ENCODE measurements around the gene USP32.

Gene USP32

DNA sequence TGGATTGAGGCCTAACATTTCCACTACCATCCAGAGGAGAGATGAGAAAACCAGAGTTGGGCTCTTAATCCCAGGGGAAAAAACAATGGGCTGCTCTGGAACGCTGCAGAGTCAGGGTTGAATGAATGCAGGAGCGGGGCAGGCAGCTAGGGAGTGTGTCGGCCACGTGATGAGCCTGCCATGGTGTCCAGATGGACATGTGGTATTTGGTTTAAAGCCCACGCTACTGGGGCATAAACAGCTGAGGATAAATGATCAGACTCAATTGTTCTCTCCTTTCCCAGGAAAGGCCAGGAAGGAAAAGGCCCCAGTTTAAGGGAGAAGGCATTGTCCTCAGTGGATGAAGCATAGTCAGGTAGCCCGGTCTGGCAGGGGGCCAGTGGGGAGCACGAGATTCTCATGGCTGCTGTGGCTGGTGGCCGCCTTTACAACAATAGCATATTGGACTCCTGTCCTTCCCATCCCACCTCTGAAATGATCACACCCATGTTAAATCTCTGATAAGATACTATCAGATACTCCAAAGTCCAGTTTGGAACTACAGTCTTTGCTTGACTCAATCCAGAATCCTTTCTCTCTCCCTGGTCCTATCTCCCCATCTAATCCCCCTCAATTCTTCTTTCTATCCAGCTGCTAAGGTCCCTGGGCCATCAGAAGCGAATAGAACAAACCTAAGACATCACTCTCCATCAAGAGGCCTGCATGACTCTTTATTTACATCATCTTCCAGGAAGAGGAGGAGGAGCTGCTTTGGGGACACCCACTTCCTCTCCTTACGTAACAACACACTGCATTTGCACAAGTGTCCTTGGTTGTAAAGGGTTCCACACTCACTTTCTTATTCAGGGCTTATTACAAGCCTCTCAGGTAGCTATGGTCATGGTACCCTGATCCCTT, 221.8 kb downstream of the USP32 start:
- no peak for DNase-seq

GRCh38 chr17:60168654-60169053, 223.3 kb downstream of the USP32 start:
- no peak for DNase-seq

- DNase-seq, result no peak
Measured at GRCh38 chr17:60167065-60167741, 224.7 kb downstream of the USP32 start.

DNA sequence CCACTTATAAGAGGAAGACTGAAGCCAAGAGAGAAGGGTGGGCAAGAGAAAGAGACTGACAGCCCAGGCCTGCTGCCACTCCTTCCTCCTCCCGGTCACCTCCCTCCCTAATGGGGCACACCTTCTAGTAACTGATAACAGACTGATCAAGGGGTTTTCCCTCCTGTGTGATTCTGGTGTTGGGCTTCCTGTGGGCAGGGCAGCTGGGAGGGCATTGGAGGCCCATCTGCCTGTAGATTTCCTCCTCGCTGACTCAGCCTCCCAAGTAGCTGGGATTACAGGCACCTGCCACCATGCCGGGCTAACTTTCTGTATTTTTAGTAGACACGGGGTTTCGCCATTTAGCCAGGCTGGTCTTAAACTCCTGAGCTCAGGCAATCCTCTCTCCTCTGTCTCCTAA, 226.0 kb downstream of the USP32 start:
- no peak for DNase-seq

DNA sequence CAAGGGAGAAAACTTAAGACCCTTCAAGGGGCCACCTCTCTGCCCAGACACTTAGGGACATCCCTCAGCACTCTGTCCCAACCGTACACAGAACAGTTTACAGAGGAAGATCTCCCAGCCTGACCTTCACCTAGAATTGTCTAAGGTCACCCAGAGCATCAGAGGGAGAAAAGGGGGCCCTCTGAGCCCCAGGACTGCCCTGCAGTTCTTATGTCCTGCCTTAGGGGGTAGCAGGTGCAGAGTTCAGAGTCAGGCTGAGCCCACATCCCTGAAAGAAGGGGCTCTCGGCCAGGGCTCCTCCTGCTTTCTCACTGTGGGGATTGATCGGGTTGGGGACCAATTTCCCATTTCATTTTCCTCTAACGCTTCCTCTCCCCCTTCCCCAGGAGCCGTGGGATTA, 226.7 kb downstream of the USP32 start:
- DNase-seq, result no peak

DNA sequence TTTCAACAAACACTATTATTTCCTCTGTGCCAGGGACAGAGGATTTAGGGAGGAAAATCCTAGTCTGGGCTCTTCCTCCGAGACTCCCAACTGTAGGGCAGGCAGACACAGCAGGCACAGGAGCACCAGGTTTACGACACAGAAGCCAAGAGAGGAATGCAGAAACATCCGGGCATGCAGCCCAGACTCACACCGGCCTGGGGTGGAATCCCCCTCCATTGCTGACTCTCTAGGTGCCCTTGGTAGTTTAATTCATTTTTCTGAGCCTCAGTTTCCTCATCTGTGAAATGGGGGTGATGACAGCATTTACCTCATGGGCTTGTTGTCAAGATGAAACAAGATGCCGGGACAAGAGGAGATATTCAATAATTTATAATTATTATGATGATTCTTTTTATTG, 227.2 kb downstream of the USP32 start:
- no peak for DNase-seq

- no peak for DNase-seq
Measured at GRCh38 chr17:60164164-60164563, 227.8 kb downstream of the USP32 start.

DNA sequence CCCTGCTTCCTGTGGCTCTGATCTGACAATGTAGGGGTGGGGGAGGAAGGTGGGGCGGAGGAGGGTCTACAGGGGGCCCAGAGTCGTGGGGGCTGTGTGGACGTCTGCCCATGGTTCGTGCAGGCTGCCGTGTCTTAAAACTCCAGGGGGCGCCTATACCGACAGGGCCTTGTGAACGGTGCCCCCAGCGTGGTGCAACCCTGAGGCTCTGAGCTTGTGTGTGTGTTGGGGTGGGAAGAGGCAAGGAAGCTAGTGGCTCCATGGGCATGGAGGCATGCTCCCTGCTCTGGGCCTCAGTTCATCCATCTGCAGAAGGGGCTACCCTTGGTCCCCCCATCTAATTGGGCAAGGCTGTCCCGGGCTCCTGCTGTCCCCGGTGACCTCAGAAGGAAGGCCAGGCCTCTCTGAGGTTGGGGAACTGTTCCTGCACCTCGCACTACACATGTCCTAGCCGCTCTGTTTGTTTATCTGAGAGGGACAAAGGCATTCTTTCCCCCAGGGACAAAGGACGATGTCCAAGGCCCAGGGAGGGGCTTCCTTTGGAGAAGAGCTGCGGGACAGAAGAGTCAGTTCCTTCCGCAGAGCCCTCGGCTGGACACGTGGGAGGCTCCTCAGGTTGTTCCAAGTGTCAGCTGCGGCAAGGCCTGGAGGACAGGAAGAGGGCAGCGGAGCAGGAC, 228.7 kb downstream of the USP32 start:
- DNase-seq, result no peak

DNA sequence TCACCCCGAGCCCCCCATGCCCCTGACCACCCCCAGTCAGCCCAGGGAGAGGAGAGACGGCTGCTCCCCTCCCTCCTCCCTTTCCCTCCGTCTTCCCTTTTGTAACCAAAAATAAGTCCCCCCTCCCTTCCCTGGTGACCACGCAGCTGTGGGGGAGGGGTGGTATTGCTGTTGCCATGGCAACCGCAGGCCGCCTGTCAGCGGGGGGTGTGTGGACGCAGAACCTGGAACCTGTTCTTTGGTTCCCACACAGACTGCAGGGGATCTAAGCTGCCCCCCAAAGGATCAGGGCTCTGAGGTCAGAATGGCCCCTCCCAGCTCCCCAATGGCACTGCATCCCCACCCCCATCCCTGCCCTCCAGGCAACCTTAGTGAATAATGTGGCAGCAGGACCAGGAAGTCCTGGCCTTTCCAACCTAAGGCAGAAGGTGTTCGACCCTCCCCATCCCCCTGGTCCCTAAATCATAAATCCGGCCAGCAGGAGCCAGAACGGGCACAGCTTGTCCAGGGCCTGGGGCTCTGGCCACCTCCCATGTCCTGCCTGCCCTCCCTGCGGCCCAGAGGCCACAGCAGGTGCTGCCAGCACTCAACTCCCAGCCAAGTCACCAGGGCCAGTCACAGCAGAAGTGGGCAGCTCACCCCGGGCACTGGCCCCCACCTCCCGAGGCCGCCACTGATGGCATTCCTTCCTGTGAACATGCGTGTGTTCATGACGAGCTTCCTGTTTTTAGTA, 230.2 kb downstream of the USP32 start:
- DNase-seq, result no peak

GRCh38 chr17:60160829-60161501, 231.0 kb downstream of the USP32 start:
- DNase-seq, result no peak

DNA sequence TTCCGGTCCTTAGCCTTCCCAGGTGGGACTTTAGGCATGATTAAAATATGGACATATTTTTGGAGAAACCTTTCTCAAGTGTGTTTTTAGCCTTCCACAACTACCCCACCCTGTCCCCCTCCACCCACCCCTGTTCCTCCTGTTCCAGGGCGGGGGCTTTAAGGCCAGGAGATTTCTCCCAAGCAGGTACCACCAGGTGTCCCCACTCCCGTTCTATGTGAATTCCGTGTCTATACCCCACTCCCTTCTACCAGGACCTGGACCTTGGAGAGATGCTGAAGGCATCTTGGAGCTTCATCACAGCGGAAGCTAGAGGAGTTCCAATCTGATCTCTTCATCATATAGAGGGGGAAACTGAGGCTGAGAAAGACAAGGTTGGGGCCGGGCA, 232.5 kb downstream of the USP32 start:
- no peak for DNase-seq

- no peak for DNase-seq
Measured at GRCh38 chr17:60158751-60159478, 233.0 kb downstream of the USP32 start.

DNA sequence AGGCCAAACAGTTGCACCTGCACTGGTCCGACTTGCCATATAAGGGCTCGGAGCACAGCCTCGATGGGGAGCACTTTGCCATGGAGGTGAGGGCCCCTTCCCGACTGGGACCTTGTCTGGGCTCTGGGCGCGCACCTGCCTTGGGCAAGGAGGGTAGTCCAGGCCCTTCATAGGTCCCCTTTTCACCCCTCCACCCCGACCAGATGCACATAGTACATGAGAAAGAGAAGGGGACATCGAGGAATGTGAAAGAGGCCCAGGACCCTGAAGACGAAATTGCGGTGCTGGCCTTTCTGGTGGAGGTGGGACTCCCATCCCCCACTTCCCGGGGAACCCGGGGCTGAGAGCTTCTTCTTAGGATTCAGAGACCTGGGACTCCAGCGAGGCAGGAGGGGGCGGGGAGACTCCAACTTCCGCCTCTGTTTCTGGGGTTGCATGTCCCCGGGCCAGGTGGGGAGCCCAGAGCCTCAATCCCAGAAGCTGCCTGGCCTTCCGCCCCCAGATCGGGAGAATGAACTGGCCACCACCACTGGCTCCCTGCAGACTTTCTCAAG, 234.4 kb downstream of the USP32 start:
- no peak for DNase-seq

DNA sequence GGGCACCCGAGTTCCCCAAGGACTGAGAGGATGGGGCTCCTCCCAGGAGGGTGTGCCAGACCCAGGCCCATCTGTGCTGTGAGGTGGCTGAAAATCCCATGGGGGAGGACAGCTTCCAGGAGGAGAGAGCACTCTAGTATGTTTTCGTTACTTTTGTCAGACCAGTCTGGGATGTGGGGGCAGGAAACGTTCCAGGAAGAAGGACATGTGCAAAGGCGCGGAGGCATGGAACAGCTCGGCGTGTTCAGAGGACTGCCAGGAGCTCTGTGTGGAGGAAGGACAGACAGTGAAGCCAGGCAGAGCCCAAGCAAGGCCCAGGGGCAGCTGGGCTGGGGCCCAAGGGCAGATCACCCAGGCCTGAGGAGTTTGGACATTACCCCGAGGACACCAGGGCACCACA, 235.2 kb downstream of the USP32 start:
- no peak for DNase-seq

DNA sequence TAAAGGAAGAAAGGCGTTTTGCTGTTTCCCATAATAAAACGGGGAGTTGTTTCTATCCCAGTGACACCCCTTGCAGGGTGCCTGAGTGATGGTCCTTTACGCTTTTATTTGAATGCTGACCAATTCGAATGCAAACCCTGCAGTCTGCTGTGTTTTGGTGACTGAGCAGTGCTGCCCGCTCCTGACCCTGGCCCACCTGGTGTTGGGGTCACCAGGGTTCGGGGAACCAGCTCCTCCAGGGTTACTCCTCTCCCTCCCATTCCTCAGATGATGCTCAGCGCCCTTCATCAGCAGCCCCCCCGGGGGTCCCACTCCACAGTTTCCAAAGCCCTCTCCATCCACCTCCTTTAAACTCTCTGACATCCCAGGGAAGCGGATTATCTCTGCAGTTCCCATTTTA, 236.1 kb downstream of the USP32 start:
- DNase-seq, result no peak

- DNase-seq, result no peak
Measured at GRCh38 chr17:60155427-60155814, 236.5 kb downstream of the USP32 start.

- no peak for DNase-seq
Measured at GRCh38 chr17:60154616-60155426, 237.1 kb downstream of the USP32 start.

- no peak for DNase-seq
Measured at GRCh38 chr17:60153606-60154390, 238.1 kb downstream of the USP32 start.

DNA sequence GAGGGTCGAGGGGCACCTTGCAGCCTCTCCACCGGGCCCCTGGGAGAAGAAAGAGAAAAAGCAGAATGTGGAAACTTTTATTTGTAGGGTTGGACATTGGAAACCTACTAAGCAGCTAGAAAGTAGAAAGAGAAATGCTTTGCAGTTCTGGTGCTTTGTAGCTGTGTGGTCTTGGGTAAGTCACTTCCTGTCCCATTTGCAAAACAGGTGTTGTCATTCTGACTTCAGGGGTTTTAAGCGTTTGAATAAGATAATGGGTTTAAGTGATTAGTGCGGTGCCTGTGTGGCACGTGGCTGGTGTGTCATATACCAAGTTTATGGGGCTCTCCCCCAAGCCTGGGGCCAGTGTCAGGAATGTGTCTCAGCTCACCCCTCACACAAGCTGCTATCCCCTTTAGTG, 240.6 kb downstream of the USP32 start:
- DNase-seq, result no peak
